ENCODE data around the gene TANC1.
A peak's percentile ranks its signal among the peaks of the same experiment; 100 is the strongest.

The TANC1 gene

GRCh38 chr2:159230145-159230877 is 261.9 kb downstream of the TANC1 start:
- DNase-seq = no peak

- DNase-seq = no peak
Observed at GRCh38 chr2:159232456-159233170, 264.2 kb downstream of the TANC1 start.

GRCh38 chr2:159234868-159235267 is 266.4 kb downstream of the TANC1 start:
- no peak for DNase-seq

- DNase-seq = no peak
Observed at GRCh38 chr2:159243529-159243928, 275.1 kb downstream of the TANC1 start.

GRCh38 chr2:159246325-159246988 is 278.0 kb downstream of the TANC1 start:
- DNase-seq = no peak

GRCh38 chr2:159249990-159250715 is 281.7 kb downstream of the TANC1 start:
- DNase-seq = peak; percentile 88 to 94 (median 91)

GRCh38 chr2:159251296-159252173 is 283.1 kb downstream of the TANC1 start:
- peak; percentile 66 to 81 (median 73) for DNase-seq

GRCh38 chr2:159252905-159253304 is 284.5 kb downstream of the TANC1 start:
- DNase-seq = no peak

- no peak for DNase-seq
Observed at GRCh38 chr2:159256159-159256558, 287.7 kb downstream of the TANC1 start.

- DNase-seq = no peak
Observed at GRCh38 chr2:159262226-159262625, 293.8 kb downstream of the TANC1 start.

- no peak for DNase-seq
Observed at GRCh38 chr2:159262904-159263303, 294.5 kb downstream of the TANC1 start.

- DNase-seq = no peak
Observed at GRCh38 chr2:159265171-159265576, 296.7 kb downstream of the TANC1 start.

- DNase-seq = no peak
Observed at GRCh38 chr2:159266554-159266953, 298.1 kb downstream of the TANC1 start.

GRCh38 chr2:159267921-159268320 is 299.5 kb downstream of the TANC1 start:
- DNase-seq = peak in 2 of 3 donors; percentile 26 to 51

- DNase-seq = no peak
Observed at GRCh38 chr2:159270744-159271379, 302.4 kb downstream of the TANC1 start.

GRCh38 chr2:159272156-159272555 is 303.7 kb downstream of the TANC1 start:
- no peak for DNase-seq

GRCh38 chr2:159275111-159275510 is 306.7 kb downstream of the TANC1 start:
- no peak for DNase-seq

- DNase-seq = no peak
Observed at GRCh38 chr2:159279700-159280099, 311.3 kb downstream of the TANC1 start.

GRCh38 chr2:159281002-159281401 is 312.6 kb downstream of the TANC1 start:
- no peak for DNase-seq
